ENCODE data around the gene FRMPD2. TPM values are rescaled to one million over a fixed set of nuclear protein-coding genes. Genes with fewer than 3 reads are reported as not detected.

The FRMPD2 gene
- total and polyA plus RNA-seq, 2 donors (not counting 3 experiments of a cell fraction or from before 2014, with no cell fraction given): 0.42 TPM; not detected in 1

DNA sequence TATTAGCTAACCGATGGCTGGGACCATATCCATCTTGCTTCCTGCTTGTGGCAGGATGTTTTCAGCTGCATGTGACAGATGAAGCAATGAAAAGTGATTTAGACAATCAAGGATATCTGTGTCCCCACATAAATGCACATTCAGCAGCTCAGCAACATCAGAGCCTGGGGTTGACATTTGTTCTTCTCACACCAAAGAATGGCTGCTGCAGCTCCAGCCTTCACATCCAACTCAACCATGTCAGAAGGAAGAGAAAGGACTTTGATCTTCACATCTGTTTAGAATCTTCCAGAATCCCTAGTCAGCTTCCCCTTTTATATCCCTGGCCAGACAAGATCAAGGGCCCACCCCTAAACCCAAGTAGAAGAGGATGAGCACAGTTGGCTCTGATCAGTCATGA lies 11.9 kb upstream of the FRMPD2 start:
- H3K36me3 ChIP-seq (ENCODE audit: control insufficient read depth in 2 of 2, extremely low read depth in 1 of 2, insufficient read depth in 2 of 2, low read length in 2 of 2): no peaks in the 10 kb centered on the region
- no peaks in the 10 kb centered on the region for H3K9me1 ChIP-seq (replicated peaks; ENCODE audit: control insufficient read depth, extremely low read depth, insufficient read depth, low read length)
- no peaks in the 10 kb centered on the region for H4K20me1 ChIP-seq (replicated peaks; ENCODE audit: control insufficient read depth, extremely low read depth, insufficient read depth, low read length)
- no peaks in the 10 kb centered on the region for H3K79me2 ChIP-seq (ENCODE audit: control insufficient read depth, insufficient read depth, low read length)
- no peak overlapping the region for H3K4me2 ChIP-seq (ENCODE audit: insufficient read depth, low read length)
- dilution Hi-C loops (cut with MboI; ENCODE audit: extremely low pct_ligation_motif_present, low sequenced_read_pairs) (no loop called here), intact Hi-C loops (cut with micrococcal nuclease) (no loop called here)
- FAIRE-seq (no peak), DNase-seq (ENCODE audit: low read depth, low spot score) (no peak)
- POLR2A ChIA-PET: no interaction called here
- no peak overlapping the region for H3K9ac ChIP-seq (replicated peaks; ENCODE audit: extremely low read depth, insufficient read depth, low read length)
- TF ChIP-seq GATA2 (IDR thresholded peaks at IDR 0.05; ENCODE audit: insufficient read depth, insufficient read length, low read depth, low read length) (no peak), POLR2AphosphoS5 (IDR thresholded peaks at IDR 0.05; ENCODE audit: insufficient read depth, low read depth, low read length) (no peak), EZH2 (IDR thresholded peaks at IDR 0.05; ENCODE audit: borderline replicate concordance, low read depth, low read length, severe bottlenecking) (no peak)
- CTCF ChIA-PET: interaction anchor here (1.3 kb wide), 1 partner anchor 71 kb away, joined by 3 read pairs; no protein-coding TSS in a partner anchor
- no peaks in the 10 kb centered on the region for H3K9me3 ChIP-seq (replicated peaks; ENCODE audit: control insufficient read depth, insufficient read depth, low read length)
- no peak overlapping the region for H3K27ac ChIP-seq (ENCODE audit: insufficient read depth, low read depth, low read length)
- no TSS peak for BruUV-seq (replicated peaks)
- H3K4me1 ChIP-seq (ENCODE audit: control insufficient read depth, extremely low read depth, insufficient read depth, low read length): no peaks in the 10 kb centered on the region
- no peak overlapping the region for H3K4me3 ChIP-seq (replicated peaks in 1 of 3; ENCODE audit: insufficient read depth in 1 of 3, low read depth in 1 of 3, low read length in 3 of 3)
- no peak overlapping the region for H2AFZ ChIP-seq (ENCODE audit: low read depth, low read length)
- peaks cover 5 to 8% of the 10 kb centered on the region in 2 experiments for H3K27me3 ChIP-seq (ENCODE audit: control insufficient read depth in 2 of 2, insufficient read depth in 2 of 2, low read length in 2 of 2)

DNA sequence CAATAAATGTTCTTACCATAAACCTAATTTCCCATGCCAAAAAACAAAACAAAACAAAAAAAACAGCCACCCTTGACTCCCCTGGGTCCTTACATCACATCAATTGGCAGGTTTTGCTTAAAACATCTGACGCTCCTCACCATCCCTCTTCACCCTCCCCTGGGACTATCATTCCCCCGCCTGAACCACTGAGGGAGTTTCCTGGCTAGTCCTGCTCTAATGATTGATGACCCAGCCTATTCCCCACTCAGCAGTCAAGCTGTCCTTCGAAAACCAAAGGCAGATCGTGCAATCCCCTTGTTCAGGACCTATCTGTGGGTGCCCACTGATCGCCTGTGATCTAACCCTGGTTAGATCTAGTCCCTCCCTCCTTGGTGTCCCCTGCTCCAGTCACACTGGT lies 11.2 kb upstream of the FRMPD2 start:
- dilution Hi-C loops (cut with MboI; ENCODE audit: extremely low pct_ligation_motif_present, low sequenced_read_pairs): no loop called here
- no peaks in the 10 kb centered on the region for H4K20me1 ChIP-seq (replicated peaks; ENCODE audit: control insufficient read depth, extremely low read depth, insufficient read depth, low read length)
- H3K9me3 ChIP-seq (replicated peaks; ENCODE audit: control insufficient read depth, insufficient read depth, low read length): no peaks in the 10 kb centered on the region
- H2AFZ ChIP-seq (ENCODE audit: low read depth, low read length): no peak overlapping the region
- H3K4me3 ChIP-seq (replicated peaks in 1 of 3; ENCODE audit: insufficient read depth in 1 of 3, low read depth in 1 of 3, low read length in 3 of 3): no peak overlapping the region
- FAIRE-seq: no peak
- no peak overlapping the region for H3K9ac ChIP-seq (replicated peaks; ENCODE audit: extremely low read depth, insufficient read depth, low read length)
- peaks cover 5 to 8% of the 10 kb centered on the region in 2 experiments for H3K27me3 ChIP-seq (ENCODE audit: control insufficient read depth in 2 of 2, insufficient read depth in 2 of 2, low read length in 2 of 2)
- no peak overlapping the region for H3K27ac ChIP-seq (ENCODE audit: insufficient read depth, low read depth, low read length)
- H3K4me1 ChIP-seq (ENCODE audit: control insufficient read depth, extremely low read depth, insufficient read depth, low read length): no peaks in the 10 kb centered on the region
- CTCF ChIA-PET: interaction anchor here (1.3 kb wide), 1 partner anchor 71 kb away, joined by 3 read pairs; no protein-coding TSS in a partner anchor
- BruUV-seq (replicated peaks): no TSS peak
- POLR2A ChIA-PET: no interaction called here
- DNase-seq (ENCODE audit: low read depth, low spot score): no peak
- no peaks in the 10 kb centered on the region for H3K36me3 ChIP-seq (ENCODE audit: control insufficient read depth in 2 of 2, extremely low read depth in 1 of 2, insufficient read depth in 2 of 2, low read length in 2 of 2)
- TF ChIP-seq POLR2A (IDR thresholded peaks at IDR 0.05; ENCODE audit: low read depth, low read length): no peak
- no peak for TF ChIP-seq POLR2AphosphoS5 (IDR thresholded peaks at IDR 0.05; ENCODE audit: insufficient read depth, low read depth, low read length)
- TF ChIP-seq FOS (IDR thresholded peaks at IDR 0.05; ENCODE audit: borderline replicate concordance, insufficient read depth, low read length): no peak
- H3K9me1 ChIP-seq (replicated peaks; ENCODE audit: control insufficient read depth, extremely low read depth, insufficient read depth, low read length): no peaks in the 10 kb centered on the region
- no peak overlapping the region for H3K4me2 ChIP-seq (ENCODE audit: insufficient read depth, low read length)
- H3K79me2 ChIP-seq (ENCODE audit: control insufficient read depth, insufficient read depth, low read length): no peaks in the 10 kb centered on the region
- intact Hi-C loops (cut with micrococcal nuclease): no loop called here

All from endothelial cell of umbilical vein (primary cell).